HepG2 (cell line): ENCODE results near the gene MYL6. TPM values are rescaled to one million over a fixed set of nuclear protein-coding genes. Genes with fewer than 3 reads are reported as not detected.

Experiments used
- KIAA2018 ChIP-seq: sonication (generic); formaldehyde crosslinking; IDR thresholded peaks from 2 replicates; pipeline ENCODE4 v1.5.0; 2020; ENCODE audit warnings: mild to moderate bottlenecking, missing genetic modification reagents, borderline replicate concordance
- MIER3 ChIP-seq: IDR thresholded peaks from 2 replicates; pipeline ENCODE4 v1.6.1; 2016; ENCODE audit warnings: missing compliant biosample characterization, borderline replicate concordance
- NCOA5 ChIP-seq: sonication (generic); formaldehyde crosslinking; IDR thresholded peaks from 2 replicates; pipeline ENCODE4 v1.4.0; 2020; ENCODE audit warnings: missing genetic modification reagents
- PRPF4 ChIP-seq: fragments of 200-400 bp; formaldehyde crosslinking; IDR thresholded peaks from 2 replicates; pipeline ENCODE4 v1.6.1; 2016; ENCODE audit warnings: low read length, low read depth; ENCODE audit not compliant: poor library complexity, severe bottlenecking
- RAD51 ChIP-seq: fragments of 450-650 bp; IDR thresholded peaks from 2 replicates; pipeline ENCODE4 v1.6.1; 2016; ENCODE audit warnings: borderline replicate concordance
- REL ChIP-seq: sonication (generic); formaldehyde crosslinking; conservative IDR thresholded peaks from 2 replicates; pipeline ENCODE4 v1.8.0; 2022; ENCODE audit warnings: mild to moderate bottlenecking, missing genetic modification reagents, moderate library complexity
- SP140L ChIP-seq: sonication (generic); formaldehyde crosslinking; IDR thresholded peaks from 2 replicates; pipeline ENCODE4 v1.4.0; 2020; ENCODE audit warnings: missing genetic modification reagents, borderline replicate concordance
- UBTF ChIP-seq: sonication (generic); formaldehyde crosslinking; IDR thresholded peaks from 2 replicates; pipeline ENCODE4 v1.4.0; 2020; ENCODE audit warnings: mild to moderate bottlenecking, missing genetic modification reagents
- WIZ ChIP-seq: sonication (generic); formaldehyde crosslinking; IDR thresholded peaks from 2 replicates; pipeline ENCODE4 v1.5.1; 2020; ENCODE audit warnings: mild to moderate bottlenecking, missing genetic modification reagents
- ZFP41 ChIP-seq: sonication (generic); formaldehyde crosslinking; IDR thresholded peaks from 2 replicates; pipeline ENCODE4 v1.4.0; 2020; ENCODE audit warnings: mild to moderate bottlenecking, missing genetic modification reagents, borderline replicate concordance
- ZNF431 ChIP-seq: sonication (generic); formaldehyde crosslinking; IDR thresholded peaks from 2 replicates; pipeline ENCODE4 v1.9.0; 2022; ENCODE audit warnings: missing genetic modification reagents, low read depth, mild to moderate bottlenecking, borderline replicate concordance
- ZNF891 ChIP-seq: sonication (generic); formaldehyde crosslinking; IDR thresholded peaks from 2 replicates; pipeline ENCODE4 v1.5.0; 2020; ENCODE audit warnings: mild to moderate bottlenecking, missing genetic modification reagents
- ZSCAN9 ChIP-seq: IDR thresholded peaks from 2 replicates; pipeline ENCODE4 v1.6.1; 2016; ENCODE audit warnings: borderline replicate concordance
- polyA plus RNA-seq, 8 experiments: library from polyadenylated mRNA; depleted of rRNA in 3 of 8; stranded (reverse) in 7 of 8; unstranded in 1 of 8; fragments of >200 nt; fragmentation: Illumina TruSeq in 4 of 8; extraction: Trizol in 4 of 8; gene quantifications; 2 replicates each; pipeline versions ENCODE4 v1.2.1 to v1.2.3, GENCODE V29; 2011 to 2016; ENCODE audit warnings: low read depth in 4 of 8, missing spikeins in 1 of 8, mixed read lengths in 1 of 8; ENCODE audit not compliant: insufficient read depth in 1 of 8
- total RNA-seq, 5 experiments: library from RNA; depleted of rRNA; stranded (reverse); fragments of >200 nt; fragmentation: Illumina TruSeq; extraction: Trizol; gene quantifications; 2 replicates each; pipeline ENCODE4 v1.2.3, GENCODE V29; 2016; ENCODE audit warnings: low read depth in 1 of 5
- TF ChIP-seq, protein P1 (sequence below): sonication (generic); formaldehyde crosslinking; IDR thresholded peaks from 2 replicates; pipeline ENCODE4 v1.5.0; 2020; ENCODE audit warnings: missing genetic modification reagents
- TF ChIP-seq, protein P2 (sequence below): sonication (generic); formaldehyde crosslinking; IDR thresholded peaks from 2 replicates; pipeline ENCODE4 v1.9.0; 2022; ENCODE audit warnings: missing genetic modification reagents, mild to moderate bottlenecking, borderline replicate concordance

Gene MYL6
- total and polyA plus RNA-seq, 2 of the 13 experiments (the other 11 are each of a cell fraction or from before 2014, with no cell fraction given), result 1,127 to 1,192 TPM

GRCh38 chr12:56128670-56129205, 29.4 kb upstream of the MYL6 start (continued):
- TF ChIP-seq ZNF431 (CRISPR knock-in tag), result 0 out of 2 replicates have a peak, but pooled peaks have one; percentile 4
- TF ChIP-seq ZFP41 (CRISPR knock-in tag), result peak; percentile 31; the same call in 1 of the 2 replicates
- no peak for TF ChIP-seq WIZ (CRISPR knock-in tag)
- peak; percentile 57 for TF ChIP-seq UBTF (CRISPR knock-in tag)
- TF ChIP-seq PRPF4, result no peak
- no peak for TF ChIP-seq MIER3 (CRISPR knock-in tag)
- no peak for TF ChIP-seq ZSCAN9 (CRISPR knock-in tag)
- TF ChIP-seq, protein P1, sequence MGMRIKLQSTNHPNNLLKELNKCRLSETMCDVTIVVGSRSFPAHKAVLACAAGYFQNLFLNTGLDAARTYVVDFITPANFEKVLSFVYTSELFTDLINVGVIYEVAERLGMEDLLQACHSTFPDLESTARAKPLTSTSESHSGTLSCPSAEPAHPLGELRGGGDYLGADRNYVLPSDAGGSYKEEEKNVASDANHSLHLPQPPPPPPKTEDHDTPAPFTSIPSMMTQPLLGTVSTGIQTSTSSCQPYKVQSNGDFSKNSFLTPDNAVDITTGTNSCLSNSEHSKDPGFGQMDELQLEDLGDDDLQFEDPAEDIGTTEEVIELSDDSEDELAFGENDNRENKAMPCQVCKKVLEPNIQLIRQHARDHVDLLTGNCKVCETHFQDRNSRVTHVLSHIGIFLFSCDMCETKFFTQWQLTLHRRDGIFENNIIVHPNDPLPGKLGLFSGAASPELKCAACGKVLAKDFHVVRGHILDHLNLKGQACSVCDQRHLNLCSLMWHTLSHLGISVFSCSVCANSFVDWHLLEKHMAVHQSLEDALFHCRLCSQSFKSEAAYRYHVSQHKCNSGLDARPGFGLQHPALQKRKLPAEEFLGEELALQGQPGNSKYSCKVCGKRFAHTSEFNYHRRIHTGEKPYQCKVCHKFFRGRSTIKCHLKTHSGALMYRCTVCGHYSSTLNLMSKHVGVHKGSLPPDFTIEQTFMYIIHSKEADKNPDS (CRISPR knock-in tag), result 0 out of 2 replicates have a peak, but pooled peaks have one; percentile 44
- 0 out of 2 replicates have a peak, but pooled peaks have one; percentile 23 for TF ChIP-seq KIAA2018 (CRISPR knock-in tag)
- TF ChIP-seq, protein P2, sequence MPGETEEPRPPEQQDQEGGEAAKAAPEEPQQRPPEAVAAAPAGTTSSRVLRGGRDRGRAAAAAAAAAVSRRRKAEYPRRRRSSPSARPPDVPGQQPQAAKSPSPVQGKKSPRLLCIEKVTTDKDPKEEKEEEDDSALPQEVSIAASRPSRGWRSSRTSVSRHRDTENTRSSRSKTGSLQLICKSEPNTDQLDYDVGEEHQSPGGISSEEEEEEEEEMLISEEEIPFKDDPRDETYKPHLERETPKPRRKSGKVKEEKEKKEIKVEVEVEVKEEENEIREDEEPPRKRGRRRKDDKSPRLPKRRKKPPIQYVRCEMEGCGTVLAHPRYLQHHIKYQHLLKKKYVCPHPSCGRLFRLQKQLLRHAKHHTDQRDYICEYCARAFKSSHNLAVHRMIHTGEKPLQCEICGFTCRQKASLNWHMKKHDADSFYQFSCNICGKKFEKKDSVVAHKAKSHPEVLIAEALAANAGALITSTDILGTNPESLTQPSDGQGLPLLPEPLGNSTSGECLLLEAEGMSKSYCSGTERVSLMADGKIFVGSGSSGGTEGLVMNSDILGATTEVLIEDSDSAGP (CRISPR knock-in tag), result 0 out of 2 replicates have a peak, but pooled peaks have one; percentile 1
- TF ChIP-seq NCOA5 (CRISPR knock-in tag), result no peak
- no peak for TF ChIP-seq RAD51
- TF ChIP-seq REL, result no peak
- no peak for TF ChIP-seq ZNF891 (CRISPR knock-in tag)
- TF ChIP-seq SP140L (CRISPR knock-in tag), result no peak
